CD4-positive, alpha-beta T cell treated with Interleukin-12 subunit alpha and Interleukin-12 subunit beta, for 1 hour (primary cell): ENCODE data around the gene PDE1A.
"Not testable (repeated sequence)": the region's sequence is repeated elsewhere in the genome, so short reads cannot be mapped to it uniquely, and the experiment has no call there.

Experiments used
- DNase-seq: peaks from one replicate; pipeline ENCODE4 v3.0.0-alpha.2; 2020

The PDE1A gene

GRCh38 chr2:182351427-182351826 lies 75.4 kb downstream of the PDE1A start:
- DNase-seq, result no peak

DNA sequence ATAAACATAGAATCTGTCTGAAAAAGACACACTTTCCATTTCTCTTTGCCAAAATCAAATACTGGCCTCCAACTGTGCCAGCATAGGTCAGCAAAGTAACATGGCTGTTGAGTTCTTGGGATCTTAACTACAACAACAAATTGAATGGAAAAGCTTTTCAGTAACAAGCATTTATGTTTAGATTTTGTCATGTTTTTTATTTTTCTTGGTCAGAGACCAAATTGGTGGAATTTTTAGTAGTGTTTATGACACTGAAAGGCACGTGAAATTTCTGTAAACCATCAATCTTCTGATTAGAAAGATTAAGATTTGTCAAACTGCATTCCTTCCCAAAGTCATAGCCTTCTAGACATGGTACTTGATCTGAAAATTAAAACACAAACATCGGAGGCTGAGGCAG lies 77.6 kb downstream of the PDE1A start:
- DNase-seq, result no peak

DNA sequence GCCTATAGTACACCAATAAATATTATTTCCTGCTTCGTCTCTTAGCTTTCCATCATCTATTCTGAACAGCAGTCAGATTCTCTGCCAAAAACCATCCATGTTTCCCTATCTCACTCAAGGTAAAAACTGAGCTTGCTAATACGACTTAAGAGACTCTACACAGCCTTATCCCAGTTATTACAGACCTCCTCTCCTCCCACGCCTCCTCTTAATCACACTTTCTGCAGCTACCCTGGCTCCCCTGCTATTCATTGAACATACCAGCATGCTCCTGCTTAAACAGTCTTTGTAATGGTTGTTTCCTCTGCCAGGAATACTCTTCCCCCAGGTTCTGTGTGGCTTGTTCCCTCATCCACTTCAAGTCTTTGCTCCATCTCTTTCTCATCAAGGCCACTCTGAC lies 81.5 kb downstream of the PDE1A start:
- DNase-seq, result no peak

GRCh38 chr2:182330451-182331305 lies 96.2 kb downstream of the PDE1A start:
- DNase-seq, result no peak

DNA sequence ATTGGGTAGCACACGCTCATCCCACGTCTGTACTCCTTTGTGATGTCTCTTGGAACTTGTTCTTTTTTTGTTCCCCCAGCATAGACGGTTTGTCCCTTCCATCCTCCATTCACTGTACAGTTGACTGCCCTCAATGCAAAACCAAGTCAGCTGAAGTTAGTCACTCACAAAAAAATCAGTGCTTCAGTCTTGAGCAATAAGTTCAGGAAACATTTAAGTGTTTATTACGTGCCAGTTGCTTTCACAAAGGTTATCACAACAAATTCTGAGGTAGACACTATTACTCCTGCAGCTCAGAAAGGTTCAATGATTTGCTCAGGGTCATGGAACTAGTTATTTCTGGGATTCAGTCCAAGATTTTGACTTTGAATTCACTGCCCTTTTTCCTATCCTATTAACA lies 102.2 kb downstream of the PDE1A start:
- DNase-seq, result no peak

- no peak for DNase-seq
Measured at GRCh38 chr2:182321096-182321495, 105.7 kb downstream of the PDE1A start.

DNA sequence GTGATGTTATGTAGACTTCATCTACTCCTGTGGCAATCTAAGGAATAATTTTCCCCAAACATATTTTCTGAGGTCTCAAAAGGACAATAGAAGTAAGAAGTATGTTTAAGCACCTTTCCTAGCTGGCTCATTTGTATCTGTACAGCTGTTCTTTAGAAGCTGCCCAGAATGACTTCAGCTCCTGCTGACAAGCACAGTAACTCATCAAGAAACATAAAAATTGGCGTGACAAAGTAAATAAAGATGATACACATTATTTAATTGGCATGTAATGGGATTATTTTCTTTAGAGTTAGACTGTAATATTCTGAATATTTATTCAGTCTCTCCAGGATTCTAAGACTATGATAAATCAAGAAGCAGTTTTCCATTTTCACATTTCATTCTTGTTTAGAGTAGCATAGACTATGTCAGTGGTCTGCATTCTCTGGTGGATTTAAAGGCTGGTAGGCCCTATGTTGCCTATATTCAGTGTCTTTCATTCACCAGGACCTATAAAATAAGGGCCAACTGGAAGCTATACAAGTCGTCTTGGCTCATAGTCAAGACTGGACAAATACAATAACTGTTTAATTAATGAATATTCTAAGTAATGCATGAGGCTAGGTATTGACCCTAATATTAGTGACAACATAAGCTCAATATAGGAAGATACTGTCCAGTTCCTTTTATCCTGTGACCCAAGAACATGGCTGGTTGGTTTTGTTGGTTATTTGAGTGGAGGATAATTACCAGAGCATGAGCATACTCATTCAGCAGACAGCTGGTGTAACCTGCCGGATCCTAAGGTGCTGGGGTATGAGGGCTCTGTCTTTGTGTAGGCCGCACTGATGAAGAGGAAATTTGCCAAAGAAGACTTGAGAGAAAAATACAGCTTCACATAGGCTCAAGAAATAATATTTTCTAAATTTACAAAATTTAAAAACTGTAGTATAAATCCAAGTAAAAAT lies 107.0 kb downstream of the PDE1A start:
- no peak for DNase-seq

GRCh38 chr2:182318466-182319220 lies 108.2 kb downstream of the PDE1A start:
- DNase-seq, result no peak

DNA sequence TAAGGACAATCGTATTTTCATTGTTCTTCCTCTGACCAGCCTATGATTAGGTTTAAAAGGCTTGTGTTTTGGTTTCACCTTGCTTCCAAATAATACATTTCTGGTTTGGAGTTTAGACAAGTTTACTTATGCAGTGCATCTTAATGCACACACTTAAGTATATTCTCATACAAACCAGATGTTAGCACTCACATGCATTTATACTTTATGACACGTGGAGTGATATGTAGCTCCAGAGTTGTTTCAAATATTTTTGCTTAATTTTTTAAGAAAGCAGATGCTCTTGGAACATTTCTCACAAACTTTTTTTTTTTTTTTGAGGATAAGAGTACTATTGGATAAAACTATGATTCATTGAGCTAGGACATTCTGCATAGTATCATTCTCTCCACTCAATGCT lies 109.9 kb downstream of the PDE1A start:
- no peak for DNase-seq

DNA sequence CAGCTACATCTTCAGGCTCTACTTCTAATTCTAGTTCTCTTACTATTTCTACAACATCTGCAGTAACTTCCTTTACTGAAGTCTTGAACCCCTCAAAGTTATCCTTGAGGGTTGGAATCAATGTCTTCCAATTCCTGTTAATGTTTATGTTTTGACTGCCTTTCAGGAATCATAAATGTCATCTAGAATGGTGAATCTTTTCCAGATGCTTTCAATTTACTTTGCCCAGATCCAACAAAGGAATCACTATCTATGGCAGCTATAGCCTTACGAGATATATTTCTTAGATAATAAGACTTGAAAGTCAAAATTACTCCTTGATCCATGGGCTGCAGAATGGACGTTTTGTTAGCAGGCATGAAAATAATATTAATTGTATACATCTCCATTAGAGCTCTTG lies 123.9 kb downstream of the PDE1A start:
- no peak for DNase-seq

DNA sequence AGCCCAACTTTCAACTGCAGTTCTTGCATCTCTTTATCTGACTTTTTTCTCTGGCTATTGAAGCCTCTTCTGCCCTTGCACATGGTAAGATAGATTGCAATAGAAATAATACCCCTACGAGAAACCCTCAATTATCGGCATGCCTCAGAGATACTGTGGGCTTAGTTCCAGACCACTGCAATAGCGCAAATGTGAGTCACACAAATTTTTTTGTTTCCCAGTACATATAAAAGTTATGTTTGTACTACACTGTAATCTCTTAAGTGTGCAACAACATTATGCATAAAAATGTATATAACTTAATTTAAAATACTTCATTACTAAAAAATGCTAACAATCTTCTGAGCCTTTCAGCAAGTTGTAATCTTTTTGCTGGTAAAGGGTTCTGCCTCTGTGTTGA lies 124.7 kb downstream of the PDE1A start:
- DNase-seq, result no peak

GRCh38 chr2:182301093-182301492 lies 125.7 kb downstream of the PDE1A start:
- DNase-seq, result no peak

DNA sequence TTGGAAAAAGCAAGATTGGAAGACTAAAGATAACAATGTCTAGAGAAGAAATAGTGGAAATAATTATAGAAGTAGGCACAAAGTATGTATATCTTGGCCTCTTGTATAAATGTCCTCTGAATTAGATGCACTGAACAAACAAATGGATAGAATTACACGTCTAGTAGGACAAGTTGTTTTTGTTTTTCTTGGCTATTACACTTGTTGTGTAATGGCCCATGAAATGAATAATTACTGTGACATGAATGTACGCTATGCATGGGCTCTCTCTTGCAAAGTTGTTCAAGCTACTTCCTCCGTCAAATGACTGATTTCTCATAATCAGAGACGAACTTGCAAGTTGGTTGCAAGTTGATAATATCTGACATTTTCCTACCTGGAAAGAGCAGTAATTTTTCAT lies 126.2 kb downstream of the PDE1A start:
- DNase-seq, result no peak

DNA sequence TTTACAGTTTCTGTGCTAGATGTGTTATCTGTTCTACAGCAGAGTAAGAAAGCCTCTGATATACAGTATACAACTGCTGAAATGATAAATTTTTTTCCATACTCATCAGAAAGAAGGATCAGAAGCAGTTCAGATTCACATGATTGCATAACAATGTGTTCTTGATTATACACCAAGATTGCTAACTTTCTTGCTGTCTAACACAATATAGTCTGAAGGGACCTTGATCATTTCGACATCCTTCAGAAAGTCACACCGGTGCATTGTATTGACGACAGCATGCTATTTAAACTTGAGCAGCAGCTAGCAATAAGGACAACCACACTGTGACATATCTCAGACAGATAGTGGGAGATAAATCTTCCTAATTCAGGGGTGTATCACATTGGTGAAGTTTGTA lies 127.2 kb downstream of the PDE1A start:
- DNase-seq, result no peak

DNA sequence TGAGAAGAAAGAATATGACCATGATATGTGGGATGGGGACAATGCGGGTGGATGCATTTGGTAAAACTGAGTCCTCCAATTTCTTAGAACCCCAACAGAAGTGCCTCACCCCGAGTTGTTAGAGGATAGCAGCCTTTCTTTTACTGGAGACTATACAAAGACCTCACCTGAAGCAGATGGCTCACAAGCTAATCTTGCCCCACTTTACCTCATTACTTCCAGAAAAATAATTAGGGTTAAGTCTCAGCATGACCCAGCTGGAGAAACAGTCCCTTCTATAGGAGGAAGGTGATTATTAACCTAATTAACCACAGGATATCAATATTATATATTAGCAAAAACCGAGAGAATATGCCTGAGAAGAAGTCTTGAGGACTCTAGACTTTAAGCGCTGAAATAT lies 128.4 kb downstream of the PDE1A start:
- no peak for DNase-seq

DNA sequence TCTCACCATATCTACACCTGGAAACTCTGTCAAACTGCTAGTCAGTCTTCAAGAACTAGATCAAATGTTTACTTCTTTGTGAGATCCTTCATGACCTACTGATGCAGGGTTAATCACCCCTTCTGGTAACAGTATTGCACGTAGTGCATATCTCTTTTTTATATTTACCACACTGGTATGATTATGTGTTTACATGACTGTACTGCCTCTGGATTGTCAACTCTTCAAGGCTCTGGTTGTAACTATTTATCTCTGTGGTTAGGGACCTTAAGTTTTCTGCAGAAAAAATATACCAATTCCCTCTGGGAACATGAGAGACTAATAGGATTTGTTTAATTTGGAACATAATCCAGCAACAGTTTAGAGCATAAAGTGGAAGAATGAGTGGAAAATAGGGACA lies 135.5 kb downstream of the PDE1A start:
- no peak for DNase-seq

DNA sequence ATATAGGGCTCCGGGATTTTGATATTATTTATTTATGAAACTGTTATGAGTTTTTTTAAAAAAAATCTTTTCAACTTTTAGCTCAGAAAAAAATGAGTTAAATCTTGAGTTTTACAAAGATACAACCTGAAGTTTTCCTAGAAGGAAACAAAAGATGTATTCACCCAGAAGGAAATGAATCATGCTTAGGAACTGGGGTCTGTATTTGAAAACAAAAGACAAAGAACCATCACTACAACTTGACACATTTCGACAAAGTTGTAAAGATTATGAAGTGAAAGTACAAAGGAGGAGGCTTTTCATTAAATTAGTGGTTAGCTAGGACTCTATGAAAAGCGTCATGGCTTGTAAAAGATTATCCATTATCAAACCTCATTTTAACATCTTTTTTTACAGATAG lies 143.3 kb downstream of the PDE1A start:
- no peak for DNase-seq

GRCh38 chr2:182281276-182281675 lies 145.6 kb downstream of the PDE1A start:
- DNase-seq, result no peak

DNA sequence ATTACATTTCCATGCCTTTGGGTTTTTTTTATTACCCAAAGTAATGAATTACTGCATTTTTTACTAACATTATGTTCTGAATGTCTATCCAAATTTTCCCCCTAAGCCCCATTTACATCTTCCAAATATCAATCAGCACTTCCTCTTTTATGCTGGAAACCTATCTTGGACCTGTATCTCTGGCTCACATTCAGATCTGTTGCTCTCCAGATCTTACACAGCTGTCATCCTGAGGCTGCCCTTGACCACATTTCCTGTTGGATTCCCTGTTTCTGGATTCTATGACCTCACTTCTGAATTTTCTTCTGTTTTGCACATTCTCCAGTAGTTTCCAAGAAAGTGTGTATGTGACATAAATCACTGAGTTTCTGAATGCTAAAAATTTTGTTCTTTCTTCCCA lies 146.7 kb downstream of the PDE1A start:
- DNase-seq, result no peak

GRCh38 chr2:182276662-182277061 lies 150.2 kb downstream of the PDE1A start:
- not testable (repeated sequence) for DNase-seq

GRCh38 chr2:182267971-182268370 lies 158.9 kb downstream of the PDE1A start:
- no peak for DNase-seq

GRCh38 chr2:182266909-182267308 lies 159.9 kb downstream of the PDE1A start:
- no peak for DNase-seq

DNA sequence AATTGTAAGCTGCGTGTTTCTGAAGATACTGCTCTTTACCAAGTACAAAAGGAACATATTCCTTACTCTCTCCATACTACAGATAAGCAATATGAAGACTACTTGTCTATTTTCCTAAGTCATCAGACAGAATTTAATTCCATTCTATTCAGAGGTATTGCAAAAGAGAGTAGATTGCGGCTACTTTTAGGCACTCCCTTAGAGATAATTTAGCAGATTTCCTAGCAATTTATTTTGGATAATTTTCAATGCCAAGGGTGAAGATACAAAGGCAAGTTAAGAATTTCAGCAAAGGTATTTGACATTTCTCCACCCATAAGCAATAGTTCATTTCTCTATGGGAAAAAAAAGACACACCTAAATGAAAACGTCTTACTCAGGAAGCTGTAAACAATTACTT lies 161.1 kb downstream of the PDE1A start:
- DNase-seq, result no peak
